Trophoblast cell (in vitro differentiated cells and primary cell): ENCODE results near the gene FCER1G.
A peak's percentile ranks its signal among the peaks of the same experiment; 100 is the strongest.

Experiments
- DNase-seq, 2 donors: peaks; one replicate each; pipeline ENCODE4 v3.0.0-alpha.2; 2016
- H2AFZ ChIP-seq: 2 replicates; pipeline ENCODE4 v1.6.1; 2013; ENCODE audit warnings: low read length, moderate library complexity, mild to moderate bottlenecking; ENCODE audit not compliant: insufficient read depth, poor library complexity
- H2AK5ac ChIP-seq: 2 replicates; pipeline ENCODE4 v1.6.1; 2013; ENCODE audit warnings: mild to moderate bottlenecking, low read length
- H2BK120ac ChIP-seq: 2 replicates; pipeline ENCODE4 v1.6.1; 2013; ENCODE audit warnings: low read length, mild to moderate bottlenecking, moderate library complexity; ENCODE audit not compliant: insufficient read depth, poor library complexity
- H2BK12ac ChIP-seq: 2 replicates; pipeline ENCODE4 v1.6.1; 2013; ENCODE audit warnings: mild to moderate bottlenecking, low read length, moderate library complexity
- H2BK5ac ChIP-seq: 2 replicates; pipeline ENCODE4 v1.6.1; 2013; ENCODE audit warnings: low read length, low read depth, moderate library complexity, mild to moderate bottlenecking; ENCODE audit not compliant: poor library complexity
- H3K14ac ChIP-seq: 2 replicates; pipeline ENCODE4 v1.6.1; 2013; ENCODE audit warnings: mild to moderate bottlenecking, low read length
- H3K18ac ChIP-seq: 2 replicates; pipeline ENCODE4 v1.6.1; 2013; ENCODE audit warnings: mild to moderate bottlenecking, low read length
- H3K23ac ChIP-seq: 2 replicates; pipeline ENCODE4 v1.6.1; 2013; ENCODE audit warnings: low read length
- H3K27ac ChIP-seq: 2 replicates; pipeline ENCODE4 v1.5.1; 2013; ENCODE audit warnings: low read depth, mild to moderate bottlenecking, inconsistent platforms, low read length, moderate library complexity
- H3K27me3 ChIP-seq: 2 replicates; pipeline ENCODE4 v1.6.1; 2013; ENCODE audit warnings: inconsistent platforms, mild to moderate bottlenecking, low read length, moderate library complexity; ENCODE audit not compliant: insufficient read depth
- H3K36me3 ChIP-seq, 2 experiments: 1 replicate in 1 of 2; 2 replicates in 1 of 2; pipeline ENCODE4 v1.6.1; 2013; ENCODE audit warnings: low read length in 2 of 2, mild to moderate bottlenecking in 2 of 2, moderate library complexity in 1 of 2; ENCODE audit not compliant: insufficient read depth in 2 of 2, control insufficient read depth in 1 of 2
- H3K4ac ChIP-seq: 2 replicates; pipeline ENCODE4 v1.6.1; 2013; ENCODE audit warnings: low read depth, mild to moderate bottlenecking, low read length, moderate library complexity
- H3K4me1 ChIP-seq, 2 experiments: 1 replicate in 1 of 2; 2 replicates in 1 of 2; pipeline ENCODE4 v1.6.1; 2013; ENCODE audit warnings: low read length in 2 of 2, mild to moderate bottlenecking in 2 of 2, moderate library complexity in 1 of 2; ENCODE audit not compliant: insufficient read depth in 2 of 2, control insufficient read depth in 1 of 2
- H3K4me2 ChIP-seq: 2 replicates; pipeline ENCODE4 v1.6.1; 2013; ENCODE audit warnings: inconsistent platforms, mild to moderate bottlenecking, low read length, moderate library complexity
- H3K4me3 ChIP-seq: 2 replicates; pipeline ENCODE4 v1.5.1; 2013; ENCODE audit warnings: mild to moderate bottlenecking, low read depth, low read length, inconsistent platforms
- H3K79me1 ChIP-seq: one replicate; pipeline ENCODE4 v1.6.1; 2013; ENCODE audit warnings: low read length
- H3K79me2 ChIP-seq: 2 replicates; pipeline ENCODE4 v1.6.1; 2013; ENCODE audit warnings: low read length, mild to moderate bottlenecking; ENCODE audit not compliant: control insufficient read depth, insufficient read depth, poor library complexity
- H3K9ac ChIP-seq: 2 replicates; pipeline ENCODE4 v1.6.1; 2013; ENCODE audit warnings: mild to moderate bottlenecking, low read length
- H3K9me3 ChIP-seq: 2 replicates; pipeline ENCODE4 v1.6.1; 2013; ENCODE audit warnings: low read depth, mild to moderate bottlenecking, control low read depth, inconsistent platforms, low read length; ENCODE audit not compliant: insufficient read depth
- H4K12ac ChIP-seq: 2 replicates; pipeline ENCODE4 v1.6.1; 2013; ENCODE audit warnings: low read depth, mild to moderate bottlenecking, low read length, moderate library complexity
- H4K8ac ChIP-seq: 2 replicates; pipeline ENCODE4 v1.6.1; 2013; ENCODE audit warnings: low read depth, mild to moderate bottlenecking, low read length, moderate library complexity
- H4K91ac ChIP-seq: one replicate; pipeline ENCODE4 v1.6.1; 2013; ENCODE audit warnings: low read depth, mild to moderate bottlenecking, low read length, moderate library complexity
- WGBS: extraction: QIAGEN DNeasy Blood & Tissue Kit; methylation state at CpG from one replicate; pipeline ENCODE4 v1.1.7; 2013; ENCODE audit warnings: missing lambda C conversion rate; ENCODE audit not compliant: insufficient read length, insufficient coverage; ENCODE audit errors: extremely low coverage; 5-methylcytosine and 5-hydroxymethylcytosine counted together

The FCER1G gene

GRCh38 chr1:161267321-161267720 is 52.2 kb downstream of the FCER1G start:
- Histone ChIP-seq H2BK5ac (no peak overlapping the region), H3K4me2 (no peak overlapping the region), H2BK12ac (no peak overlapping the region), H3K27me3 (no peaks in the 10 kb centered on the region), H3K9me3 (no peaks in the 10 kb centered on the region), H3K79me2 (no peaks in the 10 kb centered on the region), H4K8ac (no peak overlapping the region), H2BK120ac (no peak overlapping the region), H4K91ac (no peak overlapping the region), H3K79me1 (no peaks in the 10 kb centered on the region), H3K4me3 (no peak overlapping the region), H3K18ac (no peak overlapping the region), H3K27ac (no peak overlapping the region), H2AFZ (no peak overlapping the region), H4K12ac (no peak overlapping the region), H3K36me3 (no peaks in the 10 kb centered on the region), H3K9ac (no peak overlapping the region), H2AK5ac (no peak overlapping the region), H3K4ac (no peak overlapping the region), H3K4me1 (no peaks in the 10 kb centered on the region), H3K14ac (no peak overlapping the region), H3K23ac (no peak overlapping the region)
- DNase-seq, result peak in 1 of 2 donors; percentile 35
- no CpG with 5 or more reads among the region's 3 CpGs for WGBS
